Measurements from ENCODE around the gene CLEC5A.

Gene CLEC5A

GRCh38 chr7:141941075-141941474 is 5.7 kb downstream of the CLEC5A start:
- H3K9ac ChIP-seq (ENCODE audit: low read length) = no peak overlapping the region
- H3K4me2 ChIP-seq (ENCODE audit: low read depth, low read length) = no peak overlapping the region
- no peaks in the 10 kb centered on the region for H3K4me1 ChIP-seq (ENCODE audit: low read length)
- H3K9me2 ChIP-seq (replicated peaks; ENCODE audit: insufficient read depth, low read length) = no peaks in the 10 kb centered on the region
- no peaks in the 10 kb centered on the region for H3K79me2 ChIP-seq (ENCODE audit: low read length)
- H3K27me3 ChIP-seq (replicated peaks; ENCODE audit: insufficient read depth, low read length) = no peaks in the 10 kb centered on the region
- no peak overlapping the region for H3K4me3 ChIP-seq (ENCODE audit: low read length)
- no peak for DNase-seq
- H3K27ac ChIP-seq (ENCODE audit: low read length) = no peak overlapping the region
- H3K9me3 ChIP-seq (replicated peaks; ENCODE audit: insufficient read depth, low read length) = no peaks in the 10 kb centered on the region
- no peaks in the 10 kb centered on the region for H3K36me3 ChIP-seq (replicated peaks; ENCODE audit: insufficient read depth, low read length)
- H4K20me1 ChIP-seq (ENCODE audit: insufficient read depth, low read length) = no peaks in the 10 kb centered on the region
- no peak overlapping the region for H2AFZ ChIP-seq (ENCODE audit: low read length)
- no peak for TF ChIP-seq EZH2 (optimal IDR thresholded peaks at IDR 0.05; ENCODE audit: low read depth, low read length)
- no peak for TF ChIP-seq CTCF (IDR thresholded peaks at IDR 0.05; ENCODE audit: low read length)
- no peak for TF ChIP-seq EZH2phosphoT487 (IDR thresholded peaks at IDR 0.05; ENCODE audit: low read length)
- no peaks in the 10 kb centered on the region for H3F3A ChIP-seq (ENCODE audit: insufficient read depth, low read length)

GRCh38 chr7:141930211-141930610 is 16.6 kb downstream of the CLEC5A start:
- Histone ChIP-seq H3K4me3 (ENCODE audit: low read length) (no peak overlapping the region), H2AFZ (ENCODE audit: low read length) (no peak overlapping the region), H3K9ac (ENCODE audit: low read length) (no peak overlapping the region), H3K9me2 (replicated peaks; ENCODE audit: insufficient read depth, low read length) (no peaks in the 10 kb centered on the region), H3K36me3 (replicated peaks; ENCODE audit: insufficient read depth, low read length) (no peaks in the 10 kb centered on the region), H3K79me2 (ENCODE audit: low read length) (no peaks in the 10 kb centered on the region), H3K9me3 (replicated peaks; ENCODE audit: insufficient read depth, low read length) (no peaks in the 10 kb centered on the region), H3K27me3 (replicated peaks; ENCODE audit: insufficient read depth, low read length) (no peaks in the 10 kb centered on the region), H3K27ac (ENCODE audit: low read length) (no peak overlapping the region), H4K20me1 (ENCODE audit: insufficient read depth, low read length) (no peaks in the 10 kb centered on the region), H3K4me1 (ENCODE audit: low read length) (no peaks in the 10 kb centered on the region), H3F3A (ENCODE audit: insufficient read depth, low read length) (no peaks in the 10 kb centered on the region), H3K4me2 (ENCODE audit: low read depth, low read length) (no peak overlapping the region)
- TF ChIP-seq EZH2 (optimal IDR thresholded peaks at IDR 0.05; ENCODE audit: low read depth, low read length) (no peak), EZH2phosphoT487 (IDR thresholded peaks at IDR 0.05; ENCODE audit: low read length) (no peak), CTCF (IDR thresholded peaks at IDR 0.05; ENCODE audit: low read length) (no peak)
- no peak for DNase-seq

GRCh38 chr7:141928845-141929195 is 18.0 kb downstream of the CLEC5A start:
- TF ChIP-seq CTCF (IDR thresholded peaks at IDR 0.05; ENCODE audit: low read length) = no peak
- no peak for TF ChIP-seq EZH2 (optimal IDR thresholded peaks at IDR 0.05; ENCODE audit: low read depth, low read length)
- no peak for TF ChIP-seq EZH2phosphoT487 (IDR thresholded peaks at IDR 0.05; ENCODE audit: low read length)
- Histone ChIP-seq H3K9me3 (replicated peaks; ENCODE audit: insufficient read depth, low read length) (no peaks in the 10 kb centered on the region), H3K4me2 (ENCODE audit: low read depth, low read length) (no peak overlapping the region), H3K9me2 (replicated peaks; ENCODE audit: insufficient read depth, low read length) (no peaks in the 10 kb centered on the region), H2AFZ (ENCODE audit: low read length) (no peak overlapping the region), H3K27me3 (replicated peaks; ENCODE audit: insufficient read depth, low read length) (no peaks in the 10 kb centered on the region), H3K79me2 (ENCODE audit: low read length) (no peaks in the 10 kb centered on the region), H3K9ac (ENCODE audit: low read length) (no peak overlapping the region), H3K4me3 (ENCODE audit: low read length) (no peak overlapping the region), H3K27ac (ENCODE audit: low read length) (no peak overlapping the region), H3F3A (ENCODE audit: insufficient read depth, low read length) (no peaks in the 10 kb centered on the region), H4K20me1 (ENCODE audit: insufficient read depth, low read length) (no peaks in the 10 kb centered on the region), H3K36me3 (replicated peaks; ENCODE audit: insufficient read depth, low read length) (no peaks in the 10 kb centered on the region), H3K4me1 (ENCODE audit: low read length) (no peaks in the 10 kb centered on the region)
- no peak for DNase-seq

Data from MM.1S (cell line).